ENCODE results near the gene KRTAP10-2. TPM values are rescaled to one million over a fixed set of nuclear protein-coding genes. Genes with fewer than 3 reads are reported as not detected.

KRTAP10-2 gene
- total RNA-seq, 2 donors from 2014 or later: not detected

DNA sequence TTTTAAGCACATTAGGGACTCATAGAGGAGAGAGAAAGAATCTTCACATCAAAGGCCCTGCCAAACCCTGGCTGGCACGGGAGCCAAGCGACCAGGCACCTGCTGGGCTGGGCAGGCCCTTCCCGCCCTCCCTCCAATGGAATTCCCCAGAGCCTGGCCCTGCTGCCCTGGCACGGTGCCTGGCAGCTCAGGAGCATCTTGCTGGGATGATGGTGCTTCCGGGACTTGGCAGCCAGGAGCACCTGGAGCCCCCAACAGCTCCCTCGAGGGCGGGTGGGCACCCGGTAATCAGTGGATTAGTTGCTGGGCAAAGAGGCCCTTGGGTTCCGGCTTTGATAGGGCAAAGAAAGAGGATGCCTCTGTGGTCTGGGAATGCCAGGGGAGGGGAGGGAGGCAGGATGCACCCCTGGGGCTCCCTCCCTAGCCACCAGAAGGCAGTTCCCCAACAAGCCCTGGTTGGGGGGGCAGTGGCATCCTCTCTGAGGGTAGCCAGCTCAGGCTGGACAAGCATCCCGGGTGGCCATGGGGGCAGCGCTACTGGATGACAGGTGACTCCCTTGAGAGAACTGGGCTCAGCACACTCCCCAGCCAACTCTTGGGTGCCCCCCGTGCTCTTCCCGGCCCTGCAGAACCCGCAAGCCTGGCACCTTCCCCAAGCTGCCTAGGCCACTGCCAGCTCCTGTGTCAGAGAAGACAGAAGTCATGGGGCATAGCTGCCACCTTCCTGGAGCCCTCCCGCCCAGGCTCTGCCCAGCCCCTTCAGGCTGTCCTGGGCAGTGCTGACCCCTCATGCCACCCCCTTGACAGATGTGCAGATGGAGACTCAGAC is 37.7 kb downstream of the KRTAP10-2 start:
- Mint-ChIP-seq H3K4me3 (no peak overlapping the region), H3K36me3 (ENCODE audit: low read depth) (no peaks in the 10 kb centered on the region), H3K4me1 (no peaks in the 10 kb centered on the region), H3K27ac (no peak overlapping the region), H3K27me3 (peaks cover 3% of the 10 kb centered on the region), H3K9me3 (peaks cover 4% of the 10 kb centered on the region)
- ATAC-seq (replicated peaks): no peak

GRCh38 chr21:44512496-44513388 is 38.6 kb downstream of the KRTAP10-2 start:
- H3K9me3 Mint-ChIP-seq: peaks cover under 1% of the 10 kb centered on the region
- H3K27ac Mint-ChIP-seq: no peak overlapping the region
- H3K27me3 Mint-ChIP-seq: peaks cover 3% of the 10 kb centered on the region
- no peaks in the 10 kb centered on the region for H3K4me1 Mint-ChIP-seq
- ATAC-seq (replicated peaks): no peak
- H3K4me3 Mint-ChIP-seq: no peak overlapping the region
- no peaks in the 10 kb centered on the region for H3K36me3 Mint-ChIP-seq (ENCODE audit: low read depth)

DNA sequence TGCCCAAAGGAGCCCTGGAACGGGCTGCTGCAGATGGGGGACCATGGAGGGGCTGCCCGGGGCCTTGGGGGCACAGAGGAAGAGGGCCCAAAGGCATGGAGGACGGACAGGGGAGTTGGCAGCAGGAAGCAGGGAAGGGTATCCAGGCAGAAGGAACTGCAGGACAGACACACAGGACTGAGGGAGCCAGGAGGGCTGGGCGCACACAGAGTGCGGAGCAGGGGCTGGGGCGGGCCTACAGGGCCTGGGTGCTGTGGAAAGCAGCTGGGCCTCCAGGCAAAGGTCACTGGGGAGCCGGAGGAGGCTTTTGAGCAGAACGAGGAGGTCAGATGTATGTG is 39.4 kb downstream of the KRTAP10-2 start:
- H3K9me3 Mint-ChIP-seq: no peaks in the 10 kb centered on the region
- peaks cover 3% of the 10 kb centered on the region for H3K27me3 Mint-ChIP-seq
- no peaks in the 10 kb centered on the region for H3K36me3 Mint-ChIP-seq (ENCODE audit: low read depth)
- H3K27ac Mint-ChIP-seq: no peak overlapping the region
- no peak for ATAC-seq (replicated peaks)
- H3K4me3 Mint-ChIP-seq: no peak overlapping the region
- no peaks in the 10 kb centered on the region for H3K4me1 Mint-ChIP-seq

DNA sequence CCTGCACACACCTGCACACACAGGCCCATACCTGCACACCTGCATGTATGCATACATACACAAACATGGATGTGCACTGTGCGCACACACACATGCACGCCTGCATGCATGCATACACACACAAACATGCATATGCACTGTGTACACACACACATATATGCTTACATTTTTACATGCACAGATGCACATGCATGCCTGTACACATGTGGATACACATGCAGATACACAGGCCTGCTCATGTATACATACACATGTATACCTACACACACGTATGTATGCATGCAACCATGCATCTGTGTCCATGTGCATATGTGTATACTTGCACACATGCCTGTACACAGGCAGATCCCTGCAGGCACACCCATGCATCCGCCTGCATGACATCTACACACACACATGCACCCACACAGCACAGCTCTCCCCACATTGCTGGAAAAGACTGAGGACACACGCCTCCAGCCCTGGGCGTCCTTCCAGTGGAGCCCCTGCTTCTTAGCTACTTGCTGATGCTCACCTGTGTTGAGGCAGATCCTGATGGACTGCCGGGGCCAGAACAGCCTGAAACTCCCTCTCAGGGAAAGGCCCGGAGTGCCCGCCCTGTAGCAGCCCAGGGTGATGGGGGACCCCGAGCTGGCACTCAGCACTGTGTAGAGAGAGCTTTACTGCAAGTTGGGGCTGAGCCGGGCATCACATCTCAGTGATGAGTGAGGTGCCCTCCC is 39.9 kb downstream of the KRTAP10-2 start:
- no peaks in the 10 kb centered on the region for H3K9me3 Mint-ChIP-seq
- no peaks in the 10 kb centered on the region for H3K4me1 Mint-ChIP-seq
- no peaks in the 10 kb centered on the region for H3K36me3 Mint-ChIP-seq (ENCODE audit: low read depth)
- H3K27me3 Mint-ChIP-seq: peaks cover 3% of the 10 kb centered on the region
- H3K27ac Mint-ChIP-seq: no peak overlapping the region
- ATAC-seq (replicated peaks): no peak
- peak overlapping the region; percentile 23 for H3K4me3 Mint-ChIP-seq

GRCh38 chr21:44510508-44511218 is 40.6 kb downstream of the KRTAP10-2 start:
- H3K4me1 Mint-ChIP-seq: no peaks in the 10 kb centered on the region
- peak; percentile 90 for ATAC-seq (replicated peaks)
- H3K4me3 Mint-ChIP-seq: peak overlapping the region; percentile 23
- peaks cover 3% of the 10 kb centered on the region for H3K27me3 Mint-ChIP-seq
- H3K36me3 Mint-ChIP-seq (ENCODE audit: low read depth): no peaks in the 10 kb centered on the region
- H3K9me3 Mint-ChIP-seq: no peaks in the 10 kb centered on the region
- no peak overlapping the region for H3K27ac Mint-ChIP-seq

- H3K4me1 Mint-ChIP-seq: no peaks in the 10 kb centered on the region
- no peaks in the 10 kb centered on the region for H3K9me3 Mint-ChIP-seq
- H3K27me3 Mint-ChIP-seq: peaks cover 3% of the 10 kb centered on the region
- no peak for ATAC-seq (replicated peaks)
- H3K36me3 Mint-ChIP-seq (ENCODE audit: low read depth): no peaks in the 10 kb centered on the region
- no peak overlapping the region for H3K27ac Mint-ChIP-seq
- no peak overlapping the region for H3K4me3 Mint-ChIP-seq
Measured at GRCh38 chr21:44510109-44510507, 41.2 kb downstream of the KRTAP10-2 start.

DNA sequence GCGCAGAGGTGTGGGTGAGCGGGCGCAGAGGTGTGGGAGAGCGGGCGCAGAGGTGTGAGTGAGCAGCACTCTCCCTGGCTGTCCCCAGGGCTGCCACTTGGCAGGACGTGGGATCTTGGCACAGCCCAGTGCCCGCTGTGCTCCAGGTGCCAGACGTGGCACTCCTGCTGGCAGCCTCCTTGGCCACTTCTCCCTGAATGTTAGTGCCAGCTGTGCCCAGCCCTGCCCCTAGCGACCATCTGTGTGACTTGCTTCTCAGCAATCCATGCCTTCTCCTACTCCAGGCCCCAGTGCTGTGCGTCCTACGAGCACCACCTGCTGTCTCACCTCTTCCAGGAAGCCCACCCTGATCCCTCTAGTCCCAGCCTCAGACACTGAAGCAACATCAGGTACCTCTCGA is 41.8 kb downstream of the KRTAP10-2 start:
- H3K9me3 Mint-ChIP-seq: no peaks in the 10 kb centered on the region
- no peak overlapping the region for H3K4me3 Mint-ChIP-seq
- peaks cover 3% of the 10 kb centered on the region for H3K27me3 Mint-ChIP-seq
- no peak for ATAC-seq (replicated peaks)
- H3K36me3 Mint-ChIP-seq (ENCODE audit: low read depth): no peaks in the 10 kb centered on the region
- no peaks in the 10 kb centered on the region for H3K4me1 Mint-ChIP-seq
- no peak overlapping the region for H3K27ac Mint-ChIP-seq

DNA sequence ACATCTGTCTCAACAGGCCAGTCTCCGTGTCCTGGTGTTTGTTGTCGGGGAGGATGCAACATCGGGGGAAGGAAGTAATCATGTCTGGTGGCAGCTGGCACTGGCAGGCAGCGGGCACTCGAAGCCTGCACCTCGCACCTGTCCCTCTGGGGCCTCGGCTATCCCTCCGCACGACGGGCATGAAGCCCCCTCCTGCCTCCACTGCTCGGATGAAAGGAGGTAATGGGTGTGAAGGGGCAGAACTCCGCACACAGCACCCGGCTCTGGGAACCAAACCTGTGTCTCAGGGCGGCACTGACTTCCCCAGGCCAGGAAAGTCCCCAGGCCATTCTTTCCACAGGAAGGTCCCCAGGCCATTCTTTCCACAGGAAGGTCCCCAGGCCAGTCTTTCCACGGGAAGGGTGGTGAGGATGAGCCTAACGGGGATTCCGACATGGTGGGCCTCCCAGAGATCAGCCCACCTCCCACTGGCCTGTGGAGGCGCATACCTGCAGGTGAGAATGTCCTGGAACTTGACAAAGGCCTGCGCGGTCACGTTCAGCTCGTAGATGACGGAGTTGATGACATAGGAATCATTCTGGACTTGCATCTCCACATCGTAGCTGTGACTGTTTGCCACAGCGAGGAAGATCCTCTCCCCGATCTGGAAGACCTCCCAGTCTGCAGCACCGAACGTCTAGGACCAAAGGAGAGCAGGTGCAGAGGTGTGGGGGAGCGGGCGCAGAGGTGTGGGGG is 42.4 kb downstream of the KRTAP10-2 start:
- H3K27me3 Mint-ChIP-seq: peaks cover 3% of the 10 kb centered on the region
- H3K27ac Mint-ChIP-seq: no peak overlapping the region
- no peak overlapping the region for H3K4me3 Mint-ChIP-seq
- H3K9me3 Mint-ChIP-seq: no peaks in the 10 kb centered on the region
- H3K4me1 Mint-ChIP-seq: no peaks in the 10 kb centered on the region
- H3K36me3 Mint-ChIP-seq (ENCODE audit: low read depth): no peaks in the 10 kb centered on the region
- no peak for ATAC-seq (replicated peaks)

DNA sequence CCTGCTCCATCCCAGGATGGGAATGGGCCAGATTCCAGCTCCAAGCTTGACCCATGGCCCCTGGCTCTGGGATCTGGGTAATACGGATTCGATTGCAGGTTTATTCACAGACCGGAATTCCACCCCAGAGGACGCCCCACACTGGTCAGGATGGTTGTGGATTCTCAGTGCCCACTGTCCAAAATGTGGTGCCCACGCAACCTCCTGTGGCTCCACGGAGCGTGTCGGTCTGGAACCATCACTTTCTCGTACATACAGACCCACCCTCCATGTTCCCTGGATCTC is 42.9 kb downstream of the KRTAP10-2 start:
- Mint-ChIP-seq H3K4me1 (no peaks in the 10 kb centered on the region), H3K27ac (no peak overlapping the region), H3K36me3 (ENCODE audit: low read depth) (no peaks in the 10 kb centered on the region), H3K4me3 (no peak overlapping the region), H3K27me3 (peaks cover 3% of the 10 kb centered on the region), H3K9me3 (no peaks in the 10 kb centered on the region)
- no peak for ATAC-seq (replicated peaks)

DNA sequence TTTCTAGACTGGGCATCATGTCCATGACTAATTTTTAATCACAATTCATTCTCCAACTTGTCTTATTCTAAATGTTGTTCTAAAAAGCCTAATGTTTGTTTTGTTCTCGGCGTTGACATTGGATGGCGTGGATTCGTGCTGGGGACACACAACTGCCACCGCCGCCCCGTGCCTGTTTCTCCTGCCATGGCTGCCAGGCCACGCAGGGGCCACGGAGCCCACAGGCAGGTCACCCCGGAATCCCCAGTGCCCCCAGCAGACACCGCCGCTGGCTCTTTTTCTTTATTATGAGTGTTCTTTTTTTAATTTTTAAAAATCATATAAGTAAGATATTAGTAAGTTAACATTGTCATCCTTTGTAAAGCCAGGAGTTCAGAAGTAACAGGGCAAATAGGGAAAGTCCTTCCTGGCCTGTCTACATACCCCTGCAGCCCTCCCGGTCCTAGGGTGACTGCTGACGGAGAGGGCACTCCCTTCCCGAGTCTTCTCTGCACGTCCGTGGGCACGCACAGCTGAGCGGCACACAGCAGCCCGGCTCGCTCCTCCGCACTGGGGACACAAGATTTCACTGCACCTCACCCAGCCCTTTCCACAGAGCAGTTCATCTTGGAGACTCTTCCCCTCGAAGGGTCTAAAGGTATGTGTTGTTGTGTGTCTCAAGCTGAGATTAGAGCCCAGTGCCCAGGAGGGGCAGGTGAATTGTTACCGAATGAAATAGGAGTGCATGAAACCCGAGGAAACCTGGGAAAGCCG is 43.5 kb downstream of the KRTAP10-2 start:
- no peaks in the 10 kb centered on the region for H3K9me3 Mint-ChIP-seq
- no peak overlapping the region for H3K27ac Mint-ChIP-seq
- H3K4me3 Mint-ChIP-seq: no peak overlapping the region
- ATAC-seq (replicated peaks): no peak
- no peaks in the 10 kb centered on the region for H3K36me3 Mint-ChIP-seq (ENCODE audit: low read depth)
- H3K4me1 Mint-ChIP-seq: no peaks in the 10 kb centered on the region
- H3K27me3 Mint-ChIP-seq: peaks cover 3% of the 10 kb centered on the region

GRCh38 chr21:44506279-44507255 is 44.7 kb downstream of the KRTAP10-2 start:
- peaks cover 3% of the 10 kb centered on the region for H3K27me3 Mint-ChIP-seq
- H3K4me1 Mint-ChIP-seq: no peaks in the 10 kb centered on the region
- H3K9me3 Mint-ChIP-seq: no peaks in the 10 kb centered on the region
- no peaks in the 10 kb centered on the region for H3K36me3 Mint-ChIP-seq (ENCODE audit: low read depth)
- no peak overlapping the region for H3K4me3 Mint-ChIP-seq
- H3K27ac Mint-ChIP-seq: no peak overlapping the region
- ATAC-seq (replicated peaks): no peak

- Mint-ChIP-seq H3K27ac (no peak overlapping the region), H3K4me3 (no peak overlapping the region), H3K36me3 (ENCODE audit: low read depth) (no peaks in the 10 kb centered on the region), H3K9me3 (no peaks in the 10 kb centered on the region), H3K27me3 (peaks cover 3% of the 10 kb centered on the region), H3K4me1 (no peaks in the 10 kb centered on the region)
- no peak for ATAC-seq (replicated peaks)
Measured at GRCh38 chr21:44505673-44506278, 45.5 kb downstream of the KRTAP10-2 start.

All from activated T-helper 17 cell treated with anti-CD3 and anti-CD28 coated beads, Interleukin-2, amount 50 U/mL, for 72 hours (primary cell).